H1 (cell line): ENCODE data around the gene LDLRAP1. TPM values are rescaled to one million over a fixed set of nuclear protein-coding genes. Genes with fewer than 3 reads are reported as not detected.

ENCODE experiments used
- CTCF ChIA-PET: fragments of 300-600 bp; sonication (Branson Sonifier 250); formaldehyde crosslinking; loops from one replicate; lab custom pipeline; 2021; ENCODE audit not compliant: partially characterized antibody; lab: Charles Lee
- POLR2A ChIA-PET: fragments of 300-600 bp; sonication (Branson Sonifier 250); formaldehyde crosslinking; loops from one replicate; lab custom pipeline; 2021; ENCODE audit warnings: inconsistent platforms; ENCODE audit not compliant: partially characterized antibody; lab: Charles Lee
- DNase-seq, 2 experiments: peaks; one replicate each; pipeline versions ENCODE4 v3.0.0 to v3.0.0-alpha.2; 2010 to 2022; ENCODE audit warnings: low spot score in 2 of 2, low read depth in 1 of 2, mixed read lengths in 1 of 2
- FAIRE-seq: peaks from 2 replicates; lab custom pipeline; 2011; peaks lifted over from hg19 to GRCh38; lab: Jason Lieb, UNC
- H2AFZ ChIP-seq: 2 replicates; pipeline ENCODE4 v1.8.1; 2012; ENCODE audit warnings: low read length, inconsistent platforms
- H2AK5ac ChIP-seq: 2 replicates; pipeline ENCODE4 v1.6.1; 2013; ENCODE audit warnings: low read depth, low read length
- H2BK120ac ChIP-seq: replicated peaks from 2 replicates; pipeline ENCODE3; 2013; ENCODE audit warnings: low read depth, low read length, inconsistent platforms
- H2BK12ac ChIP-seq: 2 replicates; pipeline ENCODE4 v1.6.1; 2013; ENCODE audit warnings: low read depth, low read length
- H2BK15ac ChIP-seq: 2 replicates; pipeline ENCODE4 v1.6.1; 2013; ENCODE audit warnings: low read length
- H2BK20ac ChIP-seq: 2 replicates; pipeline ENCODE4 v1.6.1; 2013; ENCODE audit warnings: low read length
- H2BK5ac ChIP-seq: 2 replicates; pipeline ENCODE4 v1.6.1; 2013; ENCODE audit warnings: low read depth, low read length
- H3K14ac ChIP-seq: 2 replicates; pipeline ENCODE4 v1.6.1; 2013; ENCODE audit warnings: inconsistent platforms; ENCODE audit not compliant: insufficient read length
- H3K18ac ChIP-seq: 2 replicates; pipeline ENCODE4 v1.6.1; 2013; ENCODE audit warnings: low read length; ENCODE audit errors: extremely low read depth
- H3K23ac ChIP-seq: 2 replicates; pipeline ENCODE4 v1.6.1; 2013; ENCODE audit warnings: inconsistent platforms; ENCODE audit not compliant: insufficient read length
- H3K23me2 ChIP-seq: 2 replicates; pipeline ENCODE4 v1.6.1; 2013; ENCODE audit warnings: low read depth, low read length
- H3K27ac ChIP-seq: 2 replicates; pipeline ENCODE4 v1.6.1; 2011; ENCODE audit warnings: low read depth, low read length, inconsistent platforms
- H3K27me3 ChIP-seq, 4 experiments: replicated peaks in 1 of 4; 1 replicate in 1 of 4; 2 replicates in 3 of 4; pipeline versions ENCODE4 v1.6.1 to v1.8.1; 2011 to 2013; ENCODE audit warnings: low read length in 3 of 4, mild to moderate bottlenecking in 3 of 4, inconsistent platforms in 2 of 4, mixed read lengths in 2 of 4, moderate library complexity in 1 of 4; ENCODE audit not compliant: control insufficient read depth in 3 of 4, insufficient read depth in 3 of 4; ENCODE audit errors: extremely low read depth in 1 of 4
- H3K36me3 ChIP-seq, 4 experiments: 2 replicates each; pipeline versions ENCODE4 v1.6.1 to v1.8.1; 2011 to 2013; ENCODE audit warnings: mild to moderate bottlenecking in 4 of 4, low read length in 3 of 4, moderate library complexity in 2 of 4, control low read depth in 1 of 4, inconsistent platforms in 1 of 4; ENCODE audit not compliant: insufficient read depth in 4 of 4, control insufficient read depth in 2 of 4
- H3K4ac ChIP-seq: replicated peaks from 2 replicates; pipeline ENCODE3; 2013; ENCODE audit warnings: low read length, low read depth, mixed read lengths, inconsistent platforms; ENCODE audit not compliant: insufficient read length
- H3K4me1 ChIP-seq, 4 experiments: replicated peaks in 1 of 4; 1 replicate in 1 of 4; 2 replicates in 3 of 4; pipeline versions ENCODE4 v1.6.1 to v1.8.1; 2011 to 2013; ENCODE audit warnings: low read length in 3 of 4, inconsistent platforms in 2 of 4, mixed read lengths in 1 of 4; ENCODE audit not compliant: insufficient read depth in 4 of 4, control insufficient read depth in 3 of 4
- H3K4me2 ChIP-seq, 2 experiments: 2 replicates each; pipeline versions ENCODE4 v1.6.1 to v1.8.1; 2011 to 2013; ENCODE audit warnings: low read depth in 2 of 2, low read length in 2 of 2, control low read depth in 1 of 2, inconsistent platforms in 1 of 2, mild to moderate bottlenecking in 1 of 2; ENCODE audit not compliant: insufficient read depth in 1 of 2
- H3K4me3 ChIP-seq, 4 experiments: fragments of 200-600, 300-600 bp in 1 of 4; sonication (generic), shearing (Covaris generic), sonication (Bioruptor Twin) in 1 of 4; 2 replicates each; pipeline versions ENCODE4 v1.5.1 to v1.8.1; 2011 to 2016; ENCODE audit warnings: low read length in 4 of 4, low read depth in 3 of 4, control low read depth in 2 of 4, inconsistent platforms in 2 of 4, mild to moderate bottlenecking in 2 of 4, mixed read lengths in 1 of 4, moderate library complexity in 1 of 4; ENCODE audit not compliant: insufficient read depth in 2 of 4; ENCODE audit errors: extremely low read depth in 1 of 4
- H3K56ac ChIP-seq: replicated peaks from 2 replicates; pipeline ENCODE3; 2013; ENCODE audit warnings: low read depth, mild to moderate bottlenecking, mixed read lengths, low read length, inconsistent platforms; ENCODE audit not compliant: insufficient read length
- H3K79me1 ChIP-seq: 2 replicates; pipeline ENCODE4 v1.6.1; 2013; ENCODE audit warnings: low read depth, low read length, control low read depth
- H3K79me2 ChIP-seq, 2 experiments: 2 replicates each; pipeline versions ENCODE4 v1.6.1 to v1.8.1; 2012 to 2013; ENCODE audit warnings: low read length in 2 of 2, mild to moderate bottlenecking in 2 of 2, inconsistent platforms in 1 of 2; ENCODE audit not compliant: insufficient read depth in 2 of 2, control insufficient read depth in 1 of 2
- H3K9ac ChIP-seq, 4 experiments: replicated peaks in 1 of 4; 1 replicate in 1 of 4; 2 replicates in 3 of 4; pipeline versions ENCODE4 v1.6.1 to v1.8.1; 2011 to 2013; ENCODE audit warnings: low read depth in 3 of 4, low read length in 3 of 4, control low read depth in 2 of 4, mild to moderate bottlenecking in 2 of 4, moderate library complexity in 2 of 4, inconsistent platforms in 1 of 4; ENCODE audit errors: extremely low read depth in 1 of 4
- H3K9me3 ChIP-seq, 2 experiments: 2 replicates each; pipeline versions ENCODE4 v1.6.1 to v1.8.1; 2012 to 2013; ENCODE audit warnings: mild to moderate bottlenecking in 2 of 2, moderate library complexity in 2 of 2, control low read depth in 1 of 2, inconsistent platforms in 1 of 2, low read depth in 1 of 2, low read length in 1 of 2, mixed read lengths in 1 of 2; ENCODE audit not compliant: insufficient read depth in 2 of 2
- H4K20me1 ChIP-seq, 2 experiments: replicated peaks in 1 of 2; 2 replicates each; pipeline versions ENCODE3 to v1.8.1; 2011 to 2013; ENCODE audit warnings: inconsistent platforms in 2 of 2, low read length in 2 of 2, mild to moderate bottlenecking in 1 of 2; ENCODE audit not compliant: insufficient read depth in 2 of 2, control insufficient read depth in 1 of 2
- H4K5ac ChIP-seq: 2 replicates; pipeline ENCODE4 v1.6.1; 2013; ENCODE audit warnings: low read length, low read depth, mixed read lengths, inconsistent platforms; ENCODE audit not compliant: insufficient read length
- H4K8ac ChIP-seq: 2 replicates; pipeline ENCODE4 v1.8.0; 2013; ENCODE audit warnings: mild to moderate bottlenecking, moderate library complexity, low read length, inconsistent platforms; ENCODE audit not compliant: insufficient read depth; ENCODE audit errors: extremely low read depth
- H4K91ac ChIP-seq: replicated peaks from 2 replicates; pipeline ENCODE3; 2013; ENCODE audit warnings: low read length, mixed read lengths, inconsistent platforms; ENCODE audit not compliant: insufficient read length
- FOSL1 ChIP-seq: IDR thresholded peaks from 2 replicates; pipeline ENCODE4 v1.6.1; 2011; ENCODE audit warnings: mild to moderate bottlenecking, low read depth, low read length, moderate library complexity; ENCODE audit not compliant: insufficient read depth
- KDM4A ChIP-seq: IDR thresholded peaks from one replicate; pipeline ENCODE4 v1.7.1; 2012; ENCODE audit warnings: low read depth, mild to moderate bottlenecking, moderate library complexity, low read length, inconsistent platforms; ENCODE audit not compliant: severe bottlenecking
- KDM5A ChIP-seq: fragments of 200-600 bp; IDR thresholded peaks from 2 replicates; pipeline ENCODE4 v1.7.1; 2012; ENCODE audit warnings: mild to moderate bottlenecking, low read length, inconsistent platforms, mixed read lengths
- WGBS, 2 experiments: shearing (Covaris generic) in 1 of 2; methylation state at CpG; one replicate each; pipeline versions ENCODE4 v1.1.6 to v1.1.7; 2013 to 2015; ENCODE audit warnings: low lambda C conversion rate in 2 of 2, mixed read lengths in 2 of 2, inconsistent platforms in 1 of 2, low coverage in 1 of 2, missing lambda C conversion rate in 1 of 2; ENCODE audit not compliant: insufficient replicate concordance in 2 of 2, insufficient coverage in 1 of 2, insufficient read length in 1 of 2; ENCODE audit errors: extremely low coverage in 1 of 2, missing lambda C conversion rate in 1 of 2; 5-methylcytosine and 5-hydroxymethylcytosine counted together
- polyA plus RNA-seq, 7 experiments: library from polyadenylated mRNA; depleted of rRNA in 3 of 7; stranded (reverse) in 5 of 7; unstranded in 2 of 7; fragments of >200 nt in 5 of 7; fragments of 200-250 nt in 2 of 7; gene quantifications; 1 replicate in 5 of 7; 2 replicates in 1 of 7; 4 replicates in 1 of 7; pipeline versions ENCODE4 v1.2.1 to v1.2.3, GENCODE V29; 2011 to 2013; ENCODE audit warnings: missing spikeins in 2 of 7, mixed read lengths in 2 of 7
- total RNA-seq: library from RNA; stranded (reverse); fragmentation: NEBNext Ultra II Directional; extraction: Animal tissue kit (Norgen Biotek cat#: 25700); gene quantifications from 2 replicates; pipeline ENCODE4 v1.2.1, GENCODE V29; 2021

LDLRAP1 gene
- total and polyA plus RNA-seq, 2 of the 8 experiments (the other 6 are each of a cell fraction or from before 2014, with no cell fraction given): 12.8 to 13.2 TPM

- Histone ChIP-seq H3K4me3 (no peak overlapping the region), H2BK5ac (no peak overlapping the region), H3K4ac (no peak overlapping the region), H2AK5ac (no peak overlapping the region), H2BK120ac (no peak overlapping the region), H4K91ac (no peak overlapping the region), H3K27ac (no peak overlapping the region), H3K56ac (no peak overlapping the region), H3K4me1 (no peaks in the 10 kb centered on the region), H4K5ac (no peak overlapping the region), H3K27me3 (no peaks in the 10 kb centered on the region), H3K14ac (no peak overlapping the region), H3K36me3 (no peaks in the 10 kb centered on the region), H4K20me1 (peaks cover 0 to 3% of the 10 kb centered on the region in 2 experiments), H3K9me3 (no peaks in the 10 kb centered on the region), H3K9ac (no peak overlapping the region), H2BK20ac (no peak overlapping the region), H2BK12ac (no peak overlapping the region), H3K18ac (no peak overlapping the region), H3K79me1 (0 out of 2 replicates have a peak, but pooled peaks cover 4% of the 10 kb centered on the region), H3K4me2 (no peak overlapping the region), H2BK15ac (no peak overlapping the region), H3K23ac (no peak overlapping the region), H4K8ac (no peak overlapping the region), H3K79me2 (0 out of 4 replicates have a peak, but pooled peaks cover 0 to under 1% of the 10 kb centered on the region in 2 experiments), H3K23me2 (no peaks in the 10 kb centered on the region), H2AFZ (no peak overlapping the region)
- no peak for FAIRE-seq
- ChIA-PET POLR2A (interaction anchor here (1.0 to 1.7 kb wide), 4 partner anchors 8 to 33 kb away, joined by 3 to 4 read pairs (median 4); no protein-coding TSS in a partner anchor), CTCF (interaction anchor here (0.5 to 9.3 kb wide), 3 partner anchors 15 to 288 kb away, joined by 3 to 72 read pairs (median 8); no protein-coding TSS in a partner anchor)
- WGBS, 2 experiments: 93% methylated on average over 9 of the region's 11 CpGs; no CpG with 5 or more reads in 1 of the 2 experiments
- no peak for DNase-seq
- TF ChIP-seq FOSL1: no peak
- no peak for TF ChIP-seq KDM4A
- TF ChIP-seq KDM5A: no peak
- TF ChIP-seq, all 59 proteins: peak for 0
Observed at GRCh38 chr1:25556132-25556670, 12.8 kb downstream of the LDLRAP1 start.
